ENCODE data around the gene SREK1IP1. TPM values are rescaled to one million over a fixed set of nuclear protein-coding genes. Genes with fewer than 3 reads are reported as not detected.
A peak's percentile ranks its signal among the peaks of the same experiment; 100 is the strongest.

SREK1IP1 gene
- total RNA-seq, 2 experiments from 2014 or later: 20.5 to 22.9 TPM

- no peak for TF ChIP-seq CTCF (IDR thresholded peaks at IDR 0.05)
- Mint-ChIP-seq H3K4me1 (ENCODE audit: low read depth) (peaks cover 42% of the 10 kb centered on the region), H3K27me3 (no peaks in the 10 kb centered on the region), H3K36me3 (ENCODE audit: low read depth) (peaks cover 22% of the 10 kb centered on the region), H3K27ac (peak overlapping the region; percentile 99), H3K4me3 (peak overlapping the region; percentile 100), H3K9me3 (no peaks in the 10 kb centered on the region)
- POLR2A ChIA-PET: interaction anchor here (0.6 to 1.9 kb wide), 8 partner anchors 9 to 795 kb away, joined by 3 to 7 read pairs (median 4); partner anchors contain the start of genes CENPK and PPWD1
- intact Hi-C loops (cut with micrococcal nuclease): loop anchor here (10.0 kb wide), 1 partner anchor 1377 kb away; the partner anchor contains the start of gene SREK1
- peak; percentile 3 for ATAC-seq
- peak; percentile 39 for DNase-seq
- CTCF ChIA-PET: interaction anchor here (0.9 to 4.3 kb wide), 3 partner anchors 15 to 136 kb away, joined by 3 to 27 read pairs (median 5); no protein-coding TSS in a partner anchor
Measured at GRCh38 chr5:64767959-64768357, 533 bp downstream of the SREK1IP1 start.

GRCh38 chr5:64766941-64767340 is 1.6 kb downstream of the SREK1IP1 start:
- Mint-ChIP-seq H3K27ac (no peak overlapping the region), H3K4me1 (ENCODE audit: low read depth) (peaks cover 41% of the 10 kb centered on the region), H3K27me3 (no peaks in the 10 kb centered on the region), H3K9me3 (no peaks in the 10 kb centered on the region), H3K36me3 (ENCODE audit: low read depth) (peaks cover 22% of the 10 kb centered on the region), H3K4me3 (peak overlapping the region; percentile 100)
- ATAC-seq (no peak), DNase-seq (no peak)
- intact Hi-C loops (cut with micrococcal nuclease): loop anchor here (10.0 kb wide), 1 partner anchor 1378 kb away; the partner anchor contains the start of gene SREK1
- no peak for TF ChIP-seq CTCF (IDR thresholded peaks at IDR 0.05)
- ChIA-PET POLR2A (no interaction called here), CTCF (interaction anchor here (1.6 to 4.3 kb wide), 2 partner anchors 16 to 131 kb away, joined by 5 to 27 read pairs; no protein-coding TSS in a partner anchor)

GRCh38 chr5:64765804-64766504 is 2.5 kb downstream of the SREK1IP1 start:
- Mint-ChIP-seq H3K27me3 (no peaks in the 10 kb centered on the region), H3K4me1 (ENCODE audit: low read depth) (peaks cover 39% of the 10 kb centered on the region), H3K4me3 (no peak overlapping the region), H3K27ac (no peak overlapping the region), H3K9me3 (no peaks in the 10 kb centered on the region), H3K36me3 (ENCODE audit: low read depth) (peaks cover 24% of the 10 kb centered on the region)
- POLR2A ChIA-PET: interaction anchor here (0.5 kb wide), 1 partner anchor 38 kb away, joined by 3 read pairs; no protein-coding TSS in a partner anchor
- CTCF ChIA-PET: interaction anchor here (4.3 kb wide), 1 partner anchor 17 kb away, joined by 27 read pairs; no protein-coding TSS in a partner anchor
- ATAC-seq (no peak), DNase-seq (no peak)
- no peak for TF ChIP-seq CTCF (IDR thresholded peaks at IDR 0.05)
- intact Hi-C loops (cut with micrococcal nuclease): loop anchor here (10.0 kb wide), 1 partner anchor 1379 kb away; the partner anchor contains the start of gene SREK1

- no peaks in the 10 kb centered on the region for H3K27me3 Mint-ChIP-seq
- ChIA-PET POLR2A (no interaction called here), CTCF (interaction anchor here (0.7 kb wide), 1 partner anchor 19 kb away, joined by 3 read pairs; no protein-coding TSS in a partner anchor)
- intact Hi-C loops (cut with micrococcal nuclease): loop anchor here (10.0 kb wide), 1 partner anchor 1381 kb away; the partner anchor contains the start of gene SREK1
- peaks cover 24% of the 10 kb centered on the region for H3K36me3 Mint-ChIP-seq (ENCODE audit: low read depth)
- DNase-seq (no peak), ATAC-seq (no peak)
- H3K4me3 Mint-ChIP-seq: no peak overlapping the region
- H3K9me3 Mint-ChIP-seq: no peaks in the 10 kb centered on the region
- H3K4me1 Mint-ChIP-seq (ENCODE audit: low read depth): peaks cover 24% of the 10 kb centered on the region
- TF ChIP-seq CTCF (IDR thresholded peaks at IDR 0.05): no peak
- H3K27ac Mint-ChIP-seq: no peak overlapping the region
Measured at GRCh38 chr5:64763948-64764503, 4.5 kb downstream of the SREK1IP1 start.

Data from activated CD8-positive, alpha-beta T cell treated with anti-CD3 and anti-CD28 coated beads for 36 hours (primary cell).